Peyer's patch (tissue), 4 donors: ENCODE data around the gene SRGAP1. TPM values are rescaled to one million over a fixed set of nuclear protein-coding genes. Genes with fewer than 3 reads are reported as not detected.

Experiments used
- DNase-seq, 3 donors: peaks; one replicate each; pipeline ENCODE4 v3.0.0-alpha.2; 2017 to 2019
- H3K27ac ChIP-seq, 4 donors: fragments of 200-600 bp; sonication (generic); one replicate each; pipeline ENCODE4 v1.5.1; 2016 to 2019
- H3K27me3 ChIP-seq, 2 donors: fragments of 200-600 bp; sonication (generic); one replicate each; pipeline ENCODE4 v1.5.1; 2019
- H3K36me3 ChIP-seq, 3 donors: fragments of 200-600 bp; sonication (generic); one replicate each; pipeline ENCODE4 v1.5.1; 2016 to 2019
- H3K4me1 ChIP-seq, 4 donors: fragments of 200-600 bp; sonication (generic); one replicate each; pipeline ENCODE4 v1.5.1; 2016 to 2019
- H3K4me3 ChIP-seq, 4 donors: fragments of 200-600 bp; sonication (generic); 1 replicate in 3 of 4; 2 replicates in 1 of 4; pipeline ENCODE4 v1.5.1; 2016 to 2019; ENCODE audit warnings: mild to moderate bottlenecking in 1 of 4
- H3K9me3 ChIP-seq, 4 donors: fragments of 200-600 bp; sonication (generic); one replicate each; pipeline ENCODE4 v1.5.1; 2016 to 2019; ENCODE audit warnings: mild to moderate bottlenecking in 1 of 4
- POLR2A ChIP-seq, 2 donors: fragments of 450-650 bp; IDR thresholded peaks; one replicate each; pipeline ENCODE4 v1.5.1; 2017; ENCODE audit warnings: antibody characterized with exemption in 2 of 2, mild to moderate bottlenecking in 2 of 2, moderate library complexity in 2 of 2
- total RNA-seq, 4 donors: library from RNA; depleted of rRNA; stranded (reverse); fragments of >200 nt; gene quantifications; one replicate each; pipeline ENCODE4 v1.1.0, GENCODE V29; 2016
- TF ChIP-seq, protein P1 (sequence below), 6 experiments: fragments of 450-650 bp in 4 of 6; fragments of 200-600 bp in 2 of 6; sonication (generic) in 1 of 6; IDR thresholded peaks; one replicate each; pipeline ENCODE4 v1.5.1; 2017 to 2019; ENCODE audit warnings: antibody characterized with exemption in 6 of 6, mild to moderate bottlenecking in 3 of 6, moderate library complexity in 1 of 6

Gene SRGAP1
- total RNA-seq, 4 donors from 2014 or later: 5.8 to 92.4 (median 16.4) TPM

DNA sequence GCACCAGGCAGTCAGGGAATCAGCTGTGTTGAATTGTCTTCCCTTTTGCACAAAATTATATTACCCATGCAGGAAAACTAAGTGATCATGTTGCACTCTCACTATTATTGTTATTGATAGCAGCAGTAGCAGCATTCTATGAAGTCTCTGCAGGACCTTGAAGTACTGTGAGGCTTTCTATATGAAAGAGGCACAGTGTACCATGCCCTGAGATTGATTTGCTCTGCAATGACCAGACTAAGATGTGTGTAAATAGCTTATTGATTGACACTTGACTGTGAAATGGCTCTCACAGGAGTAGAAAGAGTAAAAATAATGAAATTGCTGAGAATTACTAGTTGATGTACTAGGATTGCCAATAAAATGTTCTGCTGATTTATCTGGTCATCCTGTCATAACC lies 277.7 kb downstream of the SRGAP1 start:
- DNase-seq: no peak
- no peaks in the 10 kb centered on the region for H3K4me1 ChIP-seq
- H3K27me3 ChIP-seq: no peaks in the 10 kb centered on the region
- no peaks in the 10 kb centered on the region for H3K9me3 ChIP-seq
- no peak overlapping the region for H3K4me3 ChIP-seq
- no peak for TF ChIP-seq POLR2A (IDR thresholded peaks at IDR 0.05)
- TF ChIP-seq, protein P1, sequence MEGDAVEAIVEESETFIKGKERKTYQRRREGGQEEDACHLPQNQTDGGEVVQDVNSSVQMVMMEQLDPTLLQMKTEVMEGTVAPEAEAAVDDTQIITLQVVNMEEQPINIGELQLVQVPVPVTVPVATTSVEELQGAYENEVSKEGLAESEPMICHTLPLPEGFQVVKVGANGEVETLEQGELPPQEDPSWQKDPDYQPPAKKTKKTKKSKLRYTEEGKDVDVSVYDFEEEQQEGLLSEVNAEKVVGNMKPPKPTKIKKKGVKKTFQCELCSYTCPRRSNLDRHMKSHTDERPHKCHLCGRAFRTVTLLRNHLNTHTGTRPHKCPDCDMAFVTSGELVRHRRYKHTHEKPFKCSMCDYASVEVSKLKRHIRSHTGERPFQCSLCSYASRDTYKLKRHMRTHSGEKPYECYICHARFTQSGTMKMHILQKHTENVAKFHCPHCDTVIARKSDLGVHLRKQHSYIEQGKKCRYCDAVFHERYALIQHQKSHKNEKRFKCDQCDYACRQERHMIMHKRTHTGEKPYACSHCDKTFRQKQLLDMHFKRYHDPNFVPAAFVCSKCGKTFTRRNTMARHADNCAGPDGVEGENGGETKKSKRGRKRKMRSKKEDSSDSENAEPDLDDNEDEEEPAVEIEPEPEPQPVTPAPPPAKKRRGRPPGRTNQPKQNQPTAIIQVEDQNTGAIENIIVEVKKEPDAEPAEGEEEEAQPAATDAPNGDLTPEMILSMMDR (IDR thresholded peaks at IDR 0.05): no peak
- H3K27ac ChIP-seq: no peak overlapping the region
- H3K36me3 ChIP-seq: no peaks in the 10 kb centered on the region

DNA sequence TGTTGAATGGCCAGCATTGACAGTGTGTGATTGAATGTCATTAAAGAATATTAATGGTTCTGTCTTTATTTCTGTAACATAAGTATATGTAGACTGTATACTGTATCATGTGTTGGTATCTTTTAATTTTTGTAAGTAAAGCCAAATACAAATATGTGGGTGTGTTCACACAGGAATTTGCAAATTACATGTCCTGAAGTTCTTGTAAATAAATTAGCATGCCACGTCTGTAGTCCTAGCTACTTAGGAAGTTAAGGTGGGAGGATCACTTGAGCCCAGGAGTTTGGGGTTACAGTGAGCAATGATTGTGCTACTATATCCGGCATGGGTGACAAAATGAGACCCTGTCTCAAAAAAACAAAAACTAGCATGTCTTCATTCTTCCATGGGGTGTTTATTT lies 278.5 kb downstream of the SRGAP1 start:
- H3K27ac ChIP-seq: no peak overlapping the region
- H3K4me1 ChIP-seq: no peaks in the 10 kb centered on the region
- H3K27me3 ChIP-seq: no peaks in the 10 kb centered on the region
- H3K9me3 ChIP-seq: no peaks in the 10 kb centered on the region
- TF ChIP-seq, protein P1 (IDR thresholded peaks at IDR 0.05): no peak
- no peak overlapping the region for H3K4me3 ChIP-seq
- H3K36me3 ChIP-seq: peaks cover 0 to 7% (median 0%) of the 10 kb centered on the region in 3 donors
- DNase-seq: no peak

DNA sequence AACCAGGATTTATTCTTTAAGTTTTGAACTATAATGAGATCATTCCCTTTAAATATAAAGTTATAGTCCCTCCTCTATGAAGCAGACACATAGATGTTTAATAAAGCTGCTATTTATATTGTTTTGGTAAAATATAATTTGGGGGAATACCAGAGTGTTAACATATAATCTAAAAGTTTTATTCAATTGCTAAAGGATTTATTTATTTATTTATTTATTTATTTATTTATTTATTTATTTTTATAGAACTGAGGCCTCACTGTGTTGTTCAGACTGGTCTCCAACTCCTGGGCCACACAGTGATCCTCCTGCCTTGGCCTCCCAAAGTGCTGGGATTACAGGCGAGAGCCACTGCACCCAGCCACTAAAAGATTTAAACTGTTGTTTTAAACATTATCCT lies 278.9 kb downstream of the SRGAP1 start:
- Histone ChIP-seq H3K4me1 (no peaks in the 10 kb centered on the region), H3K9me3 (no peaks in the 10 kb centered on the region), H3K4me3 (no peak overlapping the region), H3K27me3 (no peaks in the 10 kb centered on the region), H3K36me3 (peaks cover 0 to 9% (median 0%) of the 10 kb centered on the region in 3 donors), H3K27ac (no peak overlapping the region)
- no peak for TF ChIP-seq POLR2A (IDR thresholded peaks at IDR 0.05)
- TF ChIP-seq, protein P1 (IDR thresholded peaks at IDR 0.05): no peak
- no peak for DNase-seq

DNA sequence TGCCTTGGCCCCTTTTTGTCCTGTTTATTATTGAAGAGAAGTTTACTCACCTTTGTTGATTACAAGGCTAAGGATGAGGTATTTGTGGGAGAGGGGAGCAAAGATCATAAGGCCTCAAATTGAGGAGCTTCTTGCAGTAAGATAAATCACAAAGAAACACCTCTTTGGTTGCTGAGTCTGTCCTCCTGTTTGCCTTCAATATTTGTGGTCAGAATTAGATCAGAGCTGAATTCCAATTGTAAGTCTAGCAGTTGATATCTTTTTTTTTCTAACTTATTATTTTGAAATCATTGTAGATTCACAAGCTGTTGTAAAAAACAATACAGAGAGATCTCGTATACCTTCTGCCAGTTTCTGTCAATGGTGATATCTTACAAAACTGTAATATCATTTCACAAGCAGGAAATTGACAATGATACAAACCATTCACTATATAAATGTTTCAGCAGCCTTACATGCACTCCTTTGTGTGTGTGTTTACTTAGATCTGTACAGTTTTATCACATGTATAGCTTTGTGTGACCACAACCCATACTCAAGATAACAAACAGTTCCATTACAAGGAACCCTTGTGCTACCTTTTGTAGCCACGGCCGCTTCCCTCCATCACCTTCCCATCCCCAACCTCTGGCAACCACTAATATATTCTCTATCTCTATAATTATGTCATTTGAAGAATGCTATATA lies 280.2 kb downstream of the SRGAP1 start:
- Histone ChIP-seq H3K4me3 (no peak overlapping the region), H3K27me3 (no peaks in the 10 kb centered on the region), H3K27ac (no peak overlapping the region), H3K36me3 (peaks cover 0 to 17% (median 0%) of the 10 kb centered on the region in 3 donors), H3K9me3 (no peaks in the 10 kb centered on the region), H3K4me1 (no peaks in the 10 kb centered on the region)
- no peak for DNase-seq
- no peak for TF ChIP-seq POLR2A (IDR thresholded peaks at IDR 0.05)
- TF ChIP-seq, protein P1 (IDR thresholded peaks at IDR 0.05): no peak

DNA sequence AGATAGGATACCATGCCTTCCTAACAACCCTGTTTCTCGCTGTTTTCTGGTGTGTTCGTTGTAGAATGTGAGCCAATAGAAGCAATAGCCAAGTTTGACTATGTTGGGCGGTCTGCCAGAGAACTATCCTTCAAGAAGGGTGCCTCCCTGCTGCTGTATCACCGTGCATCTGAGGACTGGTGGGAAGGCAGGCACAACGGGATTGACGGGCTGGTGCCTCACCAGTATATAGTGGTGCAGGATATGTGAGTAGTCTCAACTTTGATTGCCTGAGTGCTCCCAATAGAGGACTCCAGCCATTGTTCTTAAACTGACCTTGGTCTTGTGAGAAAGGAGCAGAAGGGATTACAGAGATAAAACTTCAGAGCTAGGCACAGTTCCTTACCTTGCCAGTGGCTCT lies 281.4 kb downstream of the SRGAP1 start:
- H3K4me1 ChIP-seq: no peaks in the 10 kb centered on the region
- H3K4me3 ChIP-seq: no peak overlapping the region
- H3K27ac ChIP-seq: no peak overlapping the region
- no peak for DNase-seq
- no peaks in the 10 kb centered on the region for H3K27me3 ChIP-seq
- H3K36me3 ChIP-seq: peaks cover 0 to 27% (median 0%) of the 10 kb centered on the region in 3 donors
- H3K9me3 ChIP-seq: no peaks in the 10 kb centered on the region
- TF ChIP-seq POLR2A (IDR thresholded peaks at IDR 0.05): no peak
- TF ChIP-seq, protein P1 (IDR thresholded peaks at IDR 0.05): no peak
